KMS-11 (cell line): ENCODE data around the gene PEAK3.

ENCODE experiments used
- H2AFZ ChIP-seq: fragments of 200-600 bp; sonication (generic); 2 replicates; pipeline ENCODE4 v1.6.1; 2016; ENCODE audit warnings: antibody characterized with exemption, mixed run types, low read depth
- H3K27ac ChIP-seq: fragments of 200-600 bp; sonication (generic); 2 replicates; pipeline ENCODE4 v1.6.1; 2016; ENCODE audit warnings: mild to moderate bottlenecking, mixed run types
- H3K27me3 ChIP-seq: fragments of 200-600 bp; sonication (generic); 2 replicates; pipeline ENCODE4 v1.6.1; 2017; ENCODE audit warnings: mild to moderate bottlenecking, low read depth, mixed run types, moderate library complexity; ENCODE audit not compliant: insufficient read depth
- H3K36me3 ChIP-seq: fragments of 200-600 bp; sonication (generic); 2 replicates; pipeline ENCODE4 v1.6.1; 2017; ENCODE audit warnings: mild to moderate bottlenecking, mixed run types; ENCODE audit not compliant: insufficient read depth
- H3K4me1 ChIP-seq: fragments of 200-600 bp; sonication (generic); 2 replicates; pipeline ENCODE4 v1.6.1; 2016; ENCODE audit warnings: mild to moderate bottlenecking, low read depth, mixed run types; ENCODE audit not compliant: poor library complexity, severe bottlenecking
- H3K4me2 ChIP-seq: fragments of 200-600 bp; sonication (generic); 2 replicates; pipeline ENCODE4 v1.7.0; 2016; ENCODE audit warnings: mild to moderate bottlenecking, mixed run types
- H3K4me3 ChIP-seq: fragments of 200-600 bp; sonication (generic); IDR thresholded peaks from 2 replicates; pipeline ENCODE4 v1.6.1; 2017; ENCODE audit warnings: low read depth, low read length, mixed read lengths; ENCODE audit not compliant: insufficient read depth
- H3K79me2 ChIP-seq: fragments of 200-600 bp; sonication (generic); 2 replicates; pipeline ENCODE4 v1.6.1; 2016; ENCODE audit warnings: low read depth, mixed run types; ENCODE audit not compliant: insufficient read depth
- H3K9ac ChIP-seq: fragments of 200-600 bp; sonication (generic); 2 replicates; pipeline ENCODE4 v1.6.1; 2016; ENCODE audit warnings: mild to moderate bottlenecking, mixed run types
- H4K20me1 ChIP-seq: fragments of 200-600 bp; sonication (generic); 2 replicates; pipeline ENCODE4 v1.6.1; 2016; ENCODE audit warnings: mild to moderate bottlenecking, mixed run types; ENCODE audit not compliant: insufficient read depth
- TF ChIP-seq, protein P1 (sequence below): fragments of 200-600 bp; sonication (generic); conservative IDR thresholded peaks from 2 replicates; pipeline ENCODE4 v1.6.1; 2017; ENCODE audit warnings: low read depth, mild to moderate bottlenecking, antibody characterized with exemption, low read length, moderate library complexity, mixed read lengths

PEAK3 gene, protein sequence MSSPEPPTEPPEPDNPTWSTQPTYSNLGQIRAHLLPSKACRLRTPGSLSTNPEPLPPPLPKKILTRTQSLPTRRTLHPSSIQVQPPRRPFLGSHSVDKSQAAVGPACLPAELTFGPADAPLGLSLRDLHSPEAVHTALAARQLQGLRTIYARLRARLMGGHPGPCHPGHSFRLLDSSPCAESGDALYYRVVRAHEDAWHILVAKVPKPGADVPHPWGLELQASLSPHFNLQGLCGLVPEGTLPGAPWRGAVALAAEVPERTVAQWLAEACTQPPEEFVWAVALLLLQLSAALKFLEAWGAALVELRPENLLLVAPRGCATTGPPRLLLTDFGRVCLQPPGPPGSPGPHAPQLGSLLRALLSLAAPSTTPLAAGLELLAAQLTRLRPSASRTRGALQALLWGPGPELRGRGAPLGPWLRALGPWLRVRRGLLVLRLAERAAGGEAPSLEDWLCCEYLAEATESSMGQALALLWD

DNA sequence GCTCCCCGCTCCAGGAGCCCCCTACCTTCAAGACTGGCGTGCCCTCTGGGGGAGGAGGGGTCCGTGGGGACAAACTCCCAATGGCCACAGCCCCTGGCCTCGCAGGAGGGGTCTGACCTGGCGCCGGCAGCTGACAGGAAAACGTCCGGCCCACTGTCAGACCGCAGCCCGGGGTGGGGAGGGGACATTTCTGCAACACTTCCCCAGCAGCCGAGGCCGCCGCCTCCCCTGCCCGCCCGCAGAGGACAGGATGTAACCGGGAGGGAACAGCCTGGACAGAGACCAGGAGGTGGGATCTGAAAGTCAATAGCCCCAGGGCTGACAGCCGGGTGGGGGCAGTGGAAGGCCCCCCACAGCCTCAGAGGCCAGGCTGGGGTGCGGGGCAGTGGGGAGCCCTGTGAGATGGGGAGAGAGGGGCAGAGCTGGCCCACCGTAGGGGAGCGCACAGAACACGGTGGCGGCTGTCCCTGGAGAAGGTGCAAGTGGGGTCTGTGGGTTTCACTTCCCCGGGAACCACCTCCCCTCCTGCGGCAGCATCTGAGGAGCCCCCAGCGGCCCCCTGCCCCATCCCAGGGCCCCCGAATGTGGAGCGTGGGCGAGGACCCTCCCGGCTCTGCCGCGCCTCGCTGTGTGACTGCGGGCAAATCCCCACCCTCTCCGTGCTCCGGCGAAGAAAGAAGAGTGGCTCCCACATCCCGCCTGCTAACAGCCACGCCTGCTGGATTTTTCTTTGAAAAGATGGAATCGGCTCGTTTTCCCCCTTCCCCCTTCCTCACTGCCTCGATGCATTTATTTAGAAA lies at the start of gene PEAK3:
Gene PEAK3 (minus strand): TSS at position 114 of the 800 bp plus-strand sequence. CDS start 1,244 bp downstream, outside the sequence.
- H3K27ac ChIP-seq: no peak within 1 kb of the TSS
- no peaks in the 10 kb centered on the region for H3K79me2 ChIP-seq
- no peak within 1 kb of the TSS for H3K9ac ChIP-seq
- no peaks in the 10 kb centered on the region for H4K20me1 ChIP-seq
- no peaks in the 10 kb centered on the region for H3K36me3 ChIP-seq
- no peak within 1 kb of the TSS for H3K4me3 ChIP-seq
- H2AFZ ChIP-seq: no peak within 1 kb of the TSS
- no peaks in the 10 kb centered on the region for H3K27me3 ChIP-seq
- no peaks in the 10 kb centered on the region for H3K4me1 ChIP-seq
- no peak within 1 kb of the TSS for H3K4me2 ChIP-seq
- TF ChIP-seq, protein P1, sequence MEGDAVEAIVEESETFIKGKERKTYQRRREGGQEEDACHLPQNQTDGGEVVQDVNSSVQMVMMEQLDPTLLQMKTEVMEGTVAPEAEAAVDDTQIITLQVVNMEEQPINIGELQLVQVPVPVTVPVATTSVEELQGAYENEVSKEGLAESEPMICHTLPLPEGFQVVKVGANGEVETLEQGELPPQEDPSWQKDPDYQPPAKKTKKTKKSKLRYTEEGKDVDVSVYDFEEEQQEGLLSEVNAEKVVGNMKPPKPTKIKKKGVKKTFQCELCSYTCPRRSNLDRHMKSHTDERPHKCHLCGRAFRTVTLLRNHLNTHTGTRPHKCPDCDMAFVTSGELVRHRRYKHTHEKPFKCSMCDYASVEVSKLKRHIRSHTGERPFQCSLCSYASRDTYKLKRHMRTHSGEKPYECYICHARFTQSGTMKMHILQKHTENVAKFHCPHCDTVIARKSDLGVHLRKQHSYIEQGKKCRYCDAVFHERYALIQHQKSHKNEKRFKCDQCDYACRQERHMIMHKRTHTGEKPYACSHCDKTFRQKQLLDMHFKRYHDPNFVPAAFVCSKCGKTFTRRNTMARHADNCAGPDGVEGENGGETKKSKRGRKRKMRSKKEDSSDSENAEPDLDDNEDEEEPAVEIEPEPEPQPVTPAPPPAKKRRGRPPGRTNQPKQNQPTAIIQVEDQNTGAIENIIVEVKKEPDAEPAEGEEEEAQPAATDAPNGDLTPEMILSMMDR: no peak

DNA sequence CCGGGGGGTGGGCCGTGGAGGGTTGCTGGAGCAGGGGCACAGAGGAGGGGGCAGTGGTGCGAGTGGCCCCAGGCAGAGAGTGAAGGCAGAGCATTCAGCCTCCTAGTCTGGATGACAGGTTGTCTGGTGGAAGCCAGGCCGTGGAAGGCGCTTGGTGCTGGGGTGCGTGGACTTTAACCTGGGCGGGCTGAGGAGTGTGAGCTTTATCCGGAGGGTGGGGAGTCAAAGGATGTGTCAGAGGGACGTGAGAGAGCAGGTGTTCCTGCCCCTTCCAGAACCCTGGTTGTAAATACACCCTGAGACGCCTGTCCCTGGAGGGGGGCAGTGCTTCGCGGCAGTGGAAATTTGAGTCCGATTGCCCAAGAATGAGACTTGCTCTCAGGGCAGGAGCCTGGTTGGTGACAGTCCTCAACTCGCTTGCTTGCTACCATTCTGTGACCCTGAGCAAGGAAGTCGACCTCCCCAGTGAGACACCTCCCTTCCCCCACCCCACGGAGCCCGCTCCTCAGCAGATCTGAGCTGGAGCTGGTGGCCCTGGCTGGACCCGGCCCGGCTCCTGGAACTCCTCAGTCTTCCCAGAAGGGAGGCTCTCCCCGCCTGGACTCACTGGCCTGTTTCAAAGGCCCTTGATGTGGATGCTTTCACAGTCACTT lies 48.8 kb upstream of the PEAK3 start:
- Histone ChIP-seq H3K79me2 (peaks cover 53% of the 10 kb centered on the region), H4K20me1 (no peaks in the 10 kb centered on the region), H3K27me3 (no peaks in the 10 kb centered on the region), H3K4me3 (no peak overlapping the region), H3K9ac (no peak overlapping the region), H3K27ac (no peak overlapping the region), H3K4me1 (peaks cover 24% of the 10 kb centered on the region), H2AFZ (no peak overlapping the region), H3K4me2 (no peak overlapping the region), H3K36me3 (no peaks in the 10 kb centered on the region)
- TF ChIP-seq, protein P1: no peak

DNA sequence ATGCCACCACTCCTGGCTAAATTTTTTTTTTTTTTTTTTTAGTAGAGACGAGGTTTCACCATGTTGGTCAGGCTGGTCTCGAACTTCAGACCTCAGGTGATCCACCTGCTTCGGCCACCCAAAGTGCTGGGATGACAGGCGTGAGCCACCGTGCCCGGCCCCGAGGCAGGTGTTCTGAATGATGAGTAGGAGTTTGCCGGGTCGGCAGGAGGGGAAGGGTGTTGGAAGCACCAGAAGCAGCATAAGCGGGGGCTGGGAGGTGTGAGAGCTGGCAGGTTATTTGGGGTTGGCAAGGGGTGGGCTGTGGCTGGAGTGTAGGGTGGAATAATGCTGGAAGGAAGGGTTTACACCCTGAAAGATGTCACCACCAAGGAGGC lies 48.3 kb upstream of the PEAK3 start:
- no peak overlapping the region for H3K27ac ChIP-seq
- H4K20me1 ChIP-seq: no peaks in the 10 kb centered on the region
- H2AFZ ChIP-seq: no peak overlapping the region
- peaks cover 24% of the 10 kb centered on the region for H3K4me1 ChIP-seq
- TF ChIP-seq, protein P1: no peak
- no peak overlapping the region; the same call in 1 of the 2 replicates for H3K4me2 ChIP-seq
- H3K9ac ChIP-seq: no peak overlapping the region
- no peaks in the 10 kb centered on the region for H3K36me3 ChIP-seq
- no peaks in the 10 kb centered on the region for H3K27me3 ChIP-seq
- no peak overlapping the region for H3K4me3 ChIP-seq
- peaks cover 53% of the 10 kb centered on the region for H3K79me2 ChIP-seq

DNA sequence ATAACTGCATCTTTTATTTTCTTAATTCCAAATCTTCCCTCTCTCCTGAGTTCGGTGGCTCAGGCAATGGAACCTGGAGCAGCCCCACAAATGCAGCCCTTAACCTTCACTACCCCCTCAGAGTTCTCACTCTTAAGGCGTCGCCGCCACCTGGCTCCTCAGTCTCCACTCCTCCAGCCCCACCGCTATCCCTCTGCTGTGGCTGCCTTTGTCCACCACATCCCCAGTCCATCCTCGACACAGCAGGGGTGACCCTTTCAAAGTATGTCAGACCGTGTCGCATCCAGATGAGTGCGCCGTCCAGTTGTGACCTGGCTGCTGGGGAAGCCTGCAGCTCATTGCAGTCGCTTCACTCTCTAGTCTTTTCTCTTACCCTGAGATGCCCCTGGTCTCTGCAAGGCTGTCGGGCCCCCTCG lies 47.5 kb upstream of the PEAK3 start:
- H4K20me1 ChIP-seq: no peaks in the 10 kb centered on the region
- TF ChIP-seq, protein P1: no peak
- H3K79me2 ChIP-seq: peaks cover 53% of the 10 kb centered on the region
- no peak overlapping the region for H3K4me3 ChIP-seq
- H3K27me3 ChIP-seq: no peaks in the 10 kb centered on the region
- H3K9ac ChIP-seq: peak overlapping the region; percentile 83; the same call in 1 of the 2 replicates
- H2AFZ ChIP-seq: no peak overlapping the region
- H3K27ac ChIP-seq: no peak overlapping the region
- no peaks in the 10 kb centered on the region for H3K36me3 ChIP-seq
- H3K4me2 ChIP-seq: peak overlapping the region; percentile 64
- peaks cover 24% of the 10 kb centered on the region for H3K4me1 ChIP-seq
